Mesothelial cell of epicardium (in vitro differentiated cells): Measurements from ENCODE around the gene SH3BGRL2. TPM values are rescaled to one million over a fixed set of nuclear protein-coding genes. Genes with fewer than 3 reads are reported as not detected.

ENCODE experiments used
- DNase-seq, 2 experiments: peaks; one replicate each; pipeline ENCODE4 v3.0.0; 2021; ENCODE audit warnings: low spot score in 2 of 2; ENCODE audit not compliant: unreplicated experiment in 2 of 2
- H3K27ac Mint-ChIP-seq: 2 replicates; pipeline ENCODE4 v1.8.0; 2021; ENCODE audit warnings: mixed read lengths
- H3K27me3 Mint-ChIP-seq: 2 replicates; pipeline ENCODE4 v1.8.0; 2021; ENCODE audit warnings: low read depth, mixed read lengths
- H3K36me3 Mint-ChIP-seq: 2 replicates; pipeline ENCODE4 v1.8.0; 2021; ENCODE audit warnings: mixed read lengths
- H3K4me1 Mint-ChIP-seq: 2 replicates; pipeline ENCODE4 v1.8.0; 2021; ENCODE audit warnings: mixed read lengths
- H3K4me3 Mint-ChIP-seq: 2 replicates; pipeline ENCODE4 v1.8.0; 2021; ENCODE audit warnings: mild to moderate bottlenecking, moderate library complexity, mixed read lengths
- H3K9me3 Mint-ChIP-seq: 2 replicates; pipeline ENCODE4 v1.8.0; 2021; ENCODE audit warnings: mixed read lengths
- total RNA-seq: library from RNA; stranded (reverse); gene quantifications from 3 replicates; pipeline ENCODE4 v1.2.1, GENCODE V29; 2021
- TF ChIP-seq, protein P1 (sequence below): fragments of 200-600 bp; sonication (generic); IDR thresholded peaks from one replicate; pipeline ENCODE4 v1.5.0; 2021; ENCODE audit warnings: antibody characterized with exemption; ENCODE audit not compliant: unreplicated experiment

Gene SH3BGRL2
- total RNA-seq, 1 donor from 2014 or later, result 26.1 TPM

GRCh38 chr6:79708095-79708791 lies 77.1 kb downstream of the SH3BGRL2 start:
- Mint-ChIP-seq H3K27ac (no peak overlapping the region), H3K27me3 (no peaks in the 10 kb centered on the region), H3K4me1 (peaks cover 30% of the 10 kb centered on the region), H3K9me3 (peaks cover 5% of the 10 kb centered on the region), H3K4me3 (no peak overlapping the region), H3K36me3 (peaks cover 11% of the 10 kb centered on the region)
- TF ChIP-seq, protein P1, sequence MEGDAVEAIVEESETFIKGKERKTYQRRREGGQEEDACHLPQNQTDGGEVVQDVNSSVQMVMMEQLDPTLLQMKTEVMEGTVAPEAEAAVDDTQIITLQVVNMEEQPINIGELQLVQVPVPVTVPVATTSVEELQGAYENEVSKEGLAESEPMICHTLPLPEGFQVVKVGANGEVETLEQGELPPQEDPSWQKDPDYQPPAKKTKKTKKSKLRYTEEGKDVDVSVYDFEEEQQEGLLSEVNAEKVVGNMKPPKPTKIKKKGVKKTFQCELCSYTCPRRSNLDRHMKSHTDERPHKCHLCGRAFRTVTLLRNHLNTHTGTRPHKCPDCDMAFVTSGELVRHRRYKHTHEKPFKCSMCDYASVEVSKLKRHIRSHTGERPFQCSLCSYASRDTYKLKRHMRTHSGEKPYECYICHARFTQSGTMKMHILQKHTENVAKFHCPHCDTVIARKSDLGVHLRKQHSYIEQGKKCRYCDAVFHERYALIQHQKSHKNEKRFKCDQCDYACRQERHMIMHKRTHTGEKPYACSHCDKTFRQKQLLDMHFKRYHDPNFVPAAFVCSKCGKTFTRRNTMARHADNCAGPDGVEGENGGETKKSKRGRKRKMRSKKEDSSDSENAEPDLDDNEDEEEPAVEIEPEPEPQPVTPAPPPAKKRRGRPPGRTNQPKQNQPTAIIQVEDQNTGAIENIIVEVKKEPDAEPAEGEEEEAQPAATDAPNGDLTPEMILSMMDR, result no peak
- DNase-seq, result no peak

DNA sequence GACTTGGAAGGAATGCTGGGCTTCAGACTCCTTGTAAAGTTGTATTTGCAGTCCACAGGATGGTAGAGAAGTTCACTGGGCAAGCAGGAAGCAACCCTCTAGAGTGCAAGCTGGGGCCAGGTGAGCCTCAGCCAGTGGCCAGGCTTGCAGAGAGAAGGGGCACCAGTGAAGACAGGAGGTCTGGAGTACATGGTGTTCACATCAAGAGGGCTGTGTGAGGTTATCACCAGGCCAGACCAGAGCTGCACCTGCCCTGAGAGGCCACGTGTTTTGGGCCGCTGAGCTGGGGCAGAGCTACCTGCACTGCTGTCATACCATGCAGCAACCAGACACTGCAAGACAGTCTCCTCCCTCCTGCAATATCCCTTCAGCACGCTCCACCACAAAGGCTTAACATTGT lies 79.0 kb downstream of the SH3BGRL2 start:
- Mint-ChIP-seq H3K27me3 (no peaks in the 10 kb centered on the region), H3K36me3 (peaks cover 7% of the 10 kb centered on the region), H3K9me3 (peaks cover 5% of the 10 kb centered on the region), H3K4me1 (peaks cover 34% of the 10 kb centered on the region), H3K4me3 (no peak overlapping the region), H3K27ac (no peak overlapping the region)
- TF ChIP-seq, protein P1, result no peak
- DNase-seq, result no peak

GRCh38 chr6:79711167-79711566 lies 80.0 kb downstream of the SH3BGRL2 start:
- H3K36me3 Mint-ChIP-seq, result peaks cover 3% of the 10 kb centered on the region
- H3K9me3 Mint-ChIP-seq, result peaks cover under 1% of the 10 kb centered on the region
- H3K27ac Mint-ChIP-seq, result no peak overlapping the region
- DNase-seq, result no peak
- H3K4me1 Mint-ChIP-seq, result peaks cover 37% of the 10 kb centered on the region
- no peak overlapping the region for H3K4me3 Mint-ChIP-seq
- H3K27me3 Mint-ChIP-seq, result no peaks in the 10 kb centered on the region
- TF ChIP-seq, protein P1, result no peak

GRCh38 chr6:79712144-79712543 lies 81.0 kb downstream of the SH3BGRL2 start:
- no peak for DNase-seq
- H3K4me3 Mint-ChIP-seq, result no peak overlapping the region
- H3K27me3 Mint-ChIP-seq, result peaks cover 1% of the 10 kb centered on the region
- H3K36me3 Mint-ChIP-seq, result peaks cover 3% of the 10 kb centered on the region
- no peak overlapping the region for H3K27ac Mint-ChIP-seq
- TF ChIP-seq, protein P1, result no peak
- peaks cover 37% of the 10 kb centered on the region for H3K4me1 Mint-ChIP-seq
- H3K9me3 Mint-ChIP-seq, result no peaks in the 10 kb centered on the region

DNA sequence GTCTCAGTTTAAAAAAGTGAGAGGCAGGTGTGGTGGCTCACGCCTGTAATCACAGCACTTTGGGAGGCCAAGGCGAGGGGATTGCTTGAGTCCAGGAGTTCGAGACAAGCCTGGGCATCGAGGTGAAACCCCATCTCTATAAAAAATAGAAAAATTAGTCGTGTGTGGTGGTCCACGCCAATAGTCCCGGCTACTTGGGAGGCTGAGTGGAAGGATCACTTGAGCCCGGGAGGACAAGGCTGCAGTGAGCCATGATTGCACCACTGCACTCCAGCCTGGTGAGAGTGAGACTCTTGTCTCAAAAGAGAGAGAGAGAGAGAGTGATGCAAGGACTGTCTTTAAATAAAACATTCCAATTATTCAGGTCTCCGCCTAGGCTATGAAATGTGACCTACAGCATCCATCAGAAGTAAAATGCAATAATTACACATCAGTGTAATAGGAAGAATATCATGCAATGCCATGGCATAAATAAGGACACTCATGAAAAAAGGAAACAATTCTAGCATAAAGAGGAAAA lies 81.5 kb downstream of the SH3BGRL2 start:
- no peak for DNase-seq
- H3K36me3 Mint-ChIP-seq, result peaks cover 3% of the 10 kb centered on the region
- H3K27ac Mint-ChIP-seq, result peak overlapping the region; percentile 6
- H3K4me3 Mint-ChIP-seq, result no peak overlapping the region
- TF ChIP-seq, protein P1, result no peak
- H3K27me3 Mint-ChIP-seq, result peaks cover 1% of the 10 kb centered on the region
- H3K9me3 Mint-ChIP-seq, result no peaks in the 10 kb centered on the region
- H3K4me1 Mint-ChIP-seq, result peaks cover 37% of the 10 kb centered on the region
